ENCODE data around the gene RRAS2.
A peak's percentile ranks its signal among the peaks of the same experiment; 100 is the strongest.
"Not testable (repeated sequence)": the region's sequence is repeated elsewhere in the genome, so short reads cannot be mapped to it uniquely, and the experiment has no call there.

RRAS2 gene

DNA sequence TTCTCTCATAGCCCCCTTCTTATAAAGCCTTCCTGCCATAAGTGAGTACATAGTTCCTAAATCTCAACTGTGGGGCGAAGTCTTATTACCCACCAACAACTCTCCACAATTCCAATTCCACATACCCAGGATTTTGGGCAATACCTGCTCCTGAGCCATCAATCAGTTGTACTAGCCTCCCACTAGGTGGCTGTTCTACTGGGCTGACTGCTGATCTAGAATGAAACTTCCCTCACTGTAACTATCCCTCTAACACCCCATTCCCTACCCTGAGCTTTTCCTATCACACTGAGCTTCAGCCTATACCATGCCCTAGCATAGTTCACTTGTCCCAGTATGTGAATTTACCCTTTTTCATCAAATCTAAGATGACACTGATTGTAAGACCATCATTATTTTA is 52.5 kb downstream of the RRAS2 start:
- DNase-seq (ENCODE audit: low read depth in 2 of 2) = no peak

DNA sequence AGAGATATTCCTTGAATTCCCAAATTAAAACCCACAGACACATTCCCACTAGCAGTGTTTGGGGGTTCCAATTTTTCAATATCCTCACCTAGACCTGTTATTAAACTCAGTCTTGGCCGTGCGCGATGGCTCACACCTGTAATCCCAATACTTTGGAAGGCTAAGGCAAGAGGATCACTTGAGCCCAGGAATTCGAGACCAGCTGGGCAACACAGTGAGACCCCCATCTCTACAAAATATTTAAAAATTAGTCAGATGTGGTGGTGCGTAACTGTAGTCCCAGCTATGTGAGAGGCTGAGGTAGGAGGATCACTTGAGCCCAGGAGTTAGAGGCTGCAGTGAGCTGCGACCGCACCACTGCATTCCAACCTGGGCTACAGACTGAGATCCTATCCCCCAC is 53.3 kb downstream of the RRAS2 start:
- no peak for DNase-seq (ENCODE audit: low read depth in 2 of 2)

DNA sequence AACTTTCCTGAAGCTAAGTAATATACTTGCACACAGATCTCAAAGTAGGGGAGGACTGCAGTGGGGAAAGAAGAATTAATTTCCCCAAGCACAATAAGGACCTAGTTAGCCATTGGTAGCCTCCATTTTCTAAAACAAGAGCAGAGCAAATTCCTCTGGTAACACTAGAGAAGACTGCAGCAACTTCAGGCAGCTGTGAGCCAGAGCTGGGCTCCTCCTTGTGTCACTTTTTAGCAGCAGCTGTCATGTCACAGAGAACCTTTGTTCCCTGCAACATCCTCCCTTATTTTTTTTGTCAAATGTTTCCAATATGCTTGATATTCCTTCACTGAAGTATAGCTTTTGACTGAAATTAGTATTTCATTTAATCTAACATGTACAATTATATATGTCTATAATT is 54.4 kb downstream of the RRAS2 start:
- DNase-seq (ENCODE audit: low read depth in 2 of 2) = no peak

DNA sequence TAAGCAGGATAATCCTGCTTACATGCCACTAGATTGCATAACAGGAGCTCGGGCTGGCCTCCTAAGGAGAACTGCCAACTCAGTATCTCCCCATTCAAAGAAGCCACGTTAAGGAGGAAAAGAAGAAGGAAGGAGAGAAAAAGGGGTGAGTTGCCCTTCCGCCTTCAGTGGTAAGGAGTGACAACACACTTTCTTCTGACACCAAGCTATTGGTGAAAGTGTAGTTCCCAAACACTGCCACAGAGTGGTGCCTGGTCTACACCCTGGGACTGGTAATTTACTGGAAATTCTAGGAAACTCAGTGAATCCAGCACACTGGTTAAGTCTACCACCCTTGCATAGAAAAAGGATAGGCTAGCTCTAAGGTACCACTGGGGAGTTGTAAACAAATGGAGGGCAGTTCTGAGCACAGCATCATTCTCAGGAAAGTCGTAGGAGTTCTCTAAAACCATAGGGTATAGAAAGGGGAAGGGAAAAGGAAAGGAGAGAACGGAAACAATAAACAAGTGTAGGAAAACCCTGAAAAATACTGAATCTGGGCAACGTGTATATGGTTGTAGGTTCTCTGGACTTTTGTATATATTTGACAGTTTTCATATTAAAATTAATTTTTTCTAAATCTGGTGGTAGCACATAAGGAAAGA is 58.2 kb downstream of the RRAS2 start:
- peak; percentile 12 to 13 for DNase-seq (ENCODE audit: low read depth in 2 of 2)

DNA sequence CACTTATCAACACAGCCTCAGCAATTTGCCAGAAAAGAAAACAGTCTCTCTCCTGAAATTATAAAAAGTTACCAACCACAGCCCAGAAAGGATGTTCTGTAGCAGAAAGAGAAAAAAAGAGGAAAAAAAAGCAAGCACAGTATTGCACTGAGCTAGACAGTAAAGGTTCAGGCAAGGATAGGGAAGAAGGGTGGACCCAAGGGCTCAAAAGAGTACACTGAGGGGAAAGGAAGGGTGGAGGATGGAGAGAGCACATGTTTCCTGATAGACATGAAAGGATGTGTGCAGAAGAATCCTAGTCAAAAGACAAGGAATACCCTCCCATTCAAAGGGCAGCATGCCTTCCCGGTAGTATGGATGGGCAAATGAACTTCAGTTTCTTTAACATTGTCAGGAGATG is 59.1 kb downstream of the RRAS2 start:
- no peak for DNase-seq (ENCODE audit: low read depth in 2 of 2)

DNA sequence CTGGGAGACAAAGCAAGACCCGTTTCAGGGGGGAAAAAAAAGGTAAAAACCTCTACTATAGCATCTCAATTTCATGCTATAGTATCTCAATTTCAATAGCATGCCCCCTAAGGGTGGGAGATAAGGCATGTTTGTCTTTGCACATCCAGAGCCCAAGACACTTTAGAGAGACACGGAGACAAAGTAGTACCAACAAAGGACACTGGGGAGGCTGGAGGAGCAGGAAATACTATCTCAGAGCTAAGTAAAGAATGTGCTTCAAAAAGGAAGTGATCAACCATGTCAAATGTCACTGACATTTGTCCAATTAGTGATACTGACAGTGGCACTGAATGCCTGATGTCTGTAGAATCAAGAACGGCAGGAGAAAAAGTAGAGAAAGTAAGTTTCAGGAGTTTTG is 68.6 kb downstream of the RRAS2 start:
- no peak for DNase-seq (ENCODE audit: low read depth in 2 of 2)

DNA sequence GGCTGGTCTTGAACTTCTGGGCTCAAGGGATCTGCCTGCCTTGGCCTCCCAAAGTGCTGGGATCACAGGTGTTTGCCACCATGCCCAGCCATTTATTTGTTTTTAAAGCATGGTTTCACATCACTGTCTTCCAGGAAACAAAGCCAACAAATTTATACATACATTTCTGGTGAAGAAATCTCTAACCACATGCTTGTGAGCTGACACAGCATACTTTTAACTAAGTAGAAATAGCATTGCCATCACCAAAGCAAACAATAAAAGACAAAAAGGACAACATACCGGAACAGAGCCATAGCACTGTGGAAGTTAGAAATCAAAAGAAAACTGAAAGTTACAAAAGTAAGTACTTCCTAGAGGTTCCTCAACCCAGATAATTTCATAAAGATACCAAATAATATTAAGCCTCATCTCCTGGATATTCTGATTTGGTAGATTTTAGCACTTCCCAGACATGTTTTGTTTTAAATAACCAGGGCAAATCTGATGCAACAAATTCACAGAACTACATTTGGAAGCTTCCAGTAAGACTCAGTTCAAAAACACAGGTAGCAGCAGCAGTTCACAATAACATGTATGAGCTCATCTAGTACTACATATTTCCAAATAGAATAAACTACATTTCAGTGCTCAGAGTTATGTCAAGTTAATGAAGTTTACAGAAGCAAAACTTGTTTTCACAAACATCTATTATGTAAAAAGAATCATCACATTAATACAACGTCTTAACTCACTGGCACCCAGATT is 70.6 kb downstream of the RRAS2 start:
- no peak for DNase-seq (ENCODE audit: low read depth in 2 of 2)

DNA sequence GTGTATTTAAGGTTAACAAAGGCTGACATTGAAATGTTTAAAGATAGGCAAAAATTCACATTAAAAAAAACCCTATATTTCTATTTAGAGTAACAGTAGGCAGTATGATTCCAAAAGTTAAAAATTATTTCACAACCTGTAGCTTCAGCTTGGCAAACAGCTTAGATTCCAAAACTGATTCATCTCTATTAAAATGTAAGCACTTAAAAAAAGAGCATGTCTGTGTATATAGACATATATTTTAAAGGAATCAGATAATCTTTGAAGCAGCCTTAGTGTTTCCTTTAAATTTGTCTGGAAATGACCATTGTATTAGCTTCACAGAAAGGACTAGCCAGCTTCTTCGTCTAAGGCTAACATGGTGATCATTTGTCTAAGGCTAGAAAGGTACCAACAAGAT is 80.1 kb downstream of the RRAS2 start:
- not testable (repeated sequence) for DNase-seq (ENCODE audit: low read depth in 2 of 2)

DNA sequence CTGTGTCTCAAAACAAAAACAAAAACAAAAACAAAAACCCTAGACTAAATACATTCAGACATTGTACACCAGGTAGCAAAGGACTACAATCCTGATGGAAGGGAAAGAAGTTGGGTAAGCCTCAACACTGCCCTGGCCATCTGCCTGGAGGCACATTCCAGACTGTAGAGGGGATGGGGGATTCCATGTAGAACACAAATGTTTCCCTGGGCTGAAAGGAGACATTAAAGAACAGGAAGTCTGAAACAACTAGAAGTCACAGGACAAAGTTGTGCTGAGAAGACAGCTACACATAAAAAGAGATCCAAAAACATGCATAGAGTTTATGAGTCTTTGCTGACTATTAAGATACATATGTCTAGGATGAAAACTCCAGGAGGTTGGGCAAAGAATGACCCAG is 83.9 kb downstream of the RRAS2 start:
- no peak for DNase-seq (ENCODE audit: low read depth in 2 of 2)

DNA sequence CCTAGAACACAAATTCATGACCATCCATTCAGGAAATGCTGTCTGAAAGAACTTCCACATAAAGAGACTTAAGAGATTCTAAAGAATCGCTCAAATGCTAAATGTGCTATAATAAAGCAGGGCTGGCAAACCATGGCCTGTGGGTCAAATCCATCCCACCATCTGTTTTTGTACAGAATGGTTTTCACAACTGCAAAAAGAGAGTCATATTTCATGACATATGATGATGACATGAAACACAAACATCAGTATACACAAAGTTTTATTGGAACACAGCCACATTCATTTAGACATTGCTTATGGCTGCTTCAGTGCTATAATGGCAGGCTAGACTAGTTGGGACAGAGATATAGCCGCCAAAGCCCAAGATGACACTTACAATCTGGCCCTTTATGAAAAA is 85.1 kb downstream of the RRAS2 start:
- no peak for DNase-seq (ENCODE audit: low read depth in 2 of 2)

DNA sequence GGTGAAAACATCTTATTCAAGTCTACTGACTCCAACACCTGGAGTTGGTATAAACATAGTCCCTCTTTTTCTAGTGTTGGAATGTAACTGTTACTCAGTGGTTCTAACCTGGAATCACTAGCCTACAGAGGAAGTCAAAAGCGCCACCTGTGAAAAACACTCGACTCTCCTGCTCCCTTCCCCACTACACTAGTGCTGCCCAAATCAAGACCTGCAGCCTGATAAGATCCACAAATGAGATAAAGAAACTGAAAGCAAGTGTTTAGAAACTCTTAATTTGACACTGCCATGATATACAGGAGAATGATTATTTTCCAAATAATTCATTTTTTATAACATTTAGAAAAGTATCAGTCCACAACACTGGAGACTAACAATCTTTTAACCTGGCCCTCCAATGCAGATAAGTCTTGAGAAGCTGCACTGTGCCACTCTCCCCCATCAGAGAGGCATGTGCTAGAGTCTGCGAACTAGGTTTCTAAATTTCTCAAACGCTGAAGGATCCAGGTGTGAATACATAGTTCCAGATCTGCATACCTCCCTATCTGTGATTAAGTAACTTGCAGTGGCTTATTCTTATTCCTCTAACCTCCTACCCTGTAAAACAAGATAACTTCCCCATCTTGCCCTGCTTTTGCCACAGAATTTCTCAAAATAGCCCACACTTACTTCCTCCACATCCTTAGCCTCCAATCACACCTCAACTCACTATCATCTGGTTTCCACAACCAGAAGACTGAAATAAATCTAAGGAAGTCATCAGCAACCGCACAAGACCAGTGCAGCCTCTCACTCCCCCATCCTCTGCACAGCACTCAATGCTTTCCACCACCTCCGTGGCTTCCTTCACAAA is 88.1 kb downstream of the RRAS2 start:
- no peak for DNase-seq (ENCODE audit: low read depth in 2 of 2)

DNA sequence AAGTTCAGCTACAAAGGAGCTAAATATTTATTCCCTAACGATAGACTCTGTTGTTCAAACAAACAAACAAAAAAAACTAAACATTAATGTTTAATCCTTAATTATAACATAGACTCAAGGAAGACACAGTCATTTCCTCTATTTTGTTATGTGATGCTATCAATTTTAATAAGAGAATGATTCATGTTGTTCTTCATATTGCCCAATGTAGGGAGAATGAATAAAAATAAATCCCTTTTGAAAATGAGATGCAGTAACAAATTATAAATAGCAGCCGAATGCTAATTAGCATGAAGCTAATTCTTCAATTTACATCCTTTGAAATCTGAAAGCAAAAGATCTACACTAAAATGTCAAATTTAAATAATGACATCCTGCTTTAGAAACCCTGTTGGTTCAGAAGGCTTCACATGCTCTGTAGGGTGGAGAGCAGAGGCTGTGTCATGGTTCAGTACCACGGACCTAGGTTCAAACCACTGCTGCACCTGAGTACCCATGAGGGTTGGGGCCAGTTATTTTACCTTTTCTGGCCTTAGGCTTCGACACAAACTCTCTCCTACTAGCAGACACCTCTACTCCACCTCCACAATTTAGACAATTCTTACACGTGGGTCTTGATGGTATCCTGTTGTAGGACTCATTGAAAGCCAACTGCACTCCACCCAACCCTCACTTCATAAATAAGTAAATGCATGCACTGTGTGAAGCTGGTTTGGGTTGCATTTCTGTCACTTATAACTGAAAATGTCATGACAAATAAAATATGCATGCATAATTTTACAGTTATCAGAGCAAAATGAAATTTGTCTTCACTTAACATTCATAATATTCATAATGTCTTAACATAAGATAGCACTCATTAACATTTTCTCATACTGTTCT is 89.0 kb downstream of the RRAS2 start:
- no peak for DNase-seq (ENCODE audit: low read depth in 2 of 2)

DNA sequence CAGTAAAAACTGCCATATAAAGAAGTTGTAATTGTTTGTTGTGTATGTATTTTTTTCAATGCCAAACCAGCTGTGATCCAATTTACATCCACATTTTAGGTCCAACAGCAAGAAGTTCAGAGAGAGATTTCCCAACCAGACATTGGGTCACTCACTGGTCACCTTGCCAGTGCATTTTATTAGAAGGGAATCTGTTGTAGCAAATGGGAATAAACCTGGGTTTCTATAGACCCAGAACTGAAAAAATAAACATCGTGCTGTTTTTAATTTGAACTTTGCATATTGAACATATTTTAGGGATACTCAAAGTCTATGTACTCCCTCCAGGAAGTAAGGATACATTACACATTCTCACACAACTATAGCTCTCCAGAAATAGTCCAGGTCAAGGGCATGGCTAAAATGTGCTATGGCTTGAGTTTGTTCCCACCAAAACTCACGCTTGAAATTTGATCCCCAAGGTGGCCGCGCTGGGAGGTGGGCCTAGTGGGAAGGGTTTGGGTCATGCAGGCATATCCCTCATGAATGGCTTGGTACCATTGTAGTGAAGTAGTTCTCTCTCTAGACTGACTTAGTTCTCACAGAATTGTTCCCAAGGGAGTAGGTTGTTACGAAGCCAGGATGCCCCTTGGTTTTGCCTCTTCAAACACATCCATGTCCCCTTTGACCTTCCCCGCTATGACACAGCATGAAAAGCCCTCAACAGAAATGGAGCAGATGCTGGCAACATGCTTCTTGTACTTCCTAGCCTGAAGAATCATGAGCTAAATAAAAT is 90.9 kb downstream of the RRAS2 start:
- DNase-seq (ENCODE audit: low read depth in 2 of 2) = no peak

DNA sequence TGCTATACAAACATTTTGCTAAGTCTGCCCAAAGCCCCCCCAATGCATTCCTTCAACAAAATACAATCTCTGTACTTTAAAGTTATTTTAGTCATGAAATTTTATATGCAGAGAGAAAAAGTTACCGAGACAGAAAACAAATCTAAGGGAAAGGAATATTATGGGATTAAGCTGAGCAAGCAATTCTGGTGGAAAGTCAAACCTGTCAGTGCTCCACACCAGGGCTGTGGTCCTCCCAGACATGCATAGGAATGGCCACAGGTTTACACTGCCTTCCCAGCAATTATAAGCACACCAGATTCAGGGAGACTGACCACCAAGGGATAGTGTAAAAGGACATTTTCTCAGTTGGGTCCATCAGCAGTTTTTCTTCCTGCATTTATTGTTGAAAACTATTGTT is 92.4 kb downstream of the RRAS2 start:
- no peak for DNase-seq (ENCODE audit: low read depth in 2 of 2)

DNA sequence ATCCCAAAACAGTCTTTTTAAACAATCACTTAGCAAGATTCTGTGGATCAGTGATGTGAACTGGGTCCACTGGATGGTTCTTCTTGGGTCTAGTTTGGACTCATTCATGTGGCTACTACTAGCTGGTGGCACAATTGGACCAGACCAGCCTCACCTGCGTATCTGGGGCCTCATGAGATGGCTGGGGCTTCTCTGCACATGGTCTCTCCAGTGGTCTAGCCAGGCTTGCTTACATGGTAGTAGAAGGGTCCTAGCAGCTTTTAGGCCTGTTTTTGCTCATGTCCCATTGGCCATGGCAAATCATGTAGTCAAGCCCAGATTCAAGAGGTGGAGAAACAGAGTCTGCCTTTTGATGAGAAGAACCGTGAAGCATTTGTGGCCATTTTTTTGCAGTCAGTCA is 94.0 kb downstream of the RRAS2 start:
- no peak for DNase-seq (ENCODE audit: low read depth in 2 of 2)

DNA sequence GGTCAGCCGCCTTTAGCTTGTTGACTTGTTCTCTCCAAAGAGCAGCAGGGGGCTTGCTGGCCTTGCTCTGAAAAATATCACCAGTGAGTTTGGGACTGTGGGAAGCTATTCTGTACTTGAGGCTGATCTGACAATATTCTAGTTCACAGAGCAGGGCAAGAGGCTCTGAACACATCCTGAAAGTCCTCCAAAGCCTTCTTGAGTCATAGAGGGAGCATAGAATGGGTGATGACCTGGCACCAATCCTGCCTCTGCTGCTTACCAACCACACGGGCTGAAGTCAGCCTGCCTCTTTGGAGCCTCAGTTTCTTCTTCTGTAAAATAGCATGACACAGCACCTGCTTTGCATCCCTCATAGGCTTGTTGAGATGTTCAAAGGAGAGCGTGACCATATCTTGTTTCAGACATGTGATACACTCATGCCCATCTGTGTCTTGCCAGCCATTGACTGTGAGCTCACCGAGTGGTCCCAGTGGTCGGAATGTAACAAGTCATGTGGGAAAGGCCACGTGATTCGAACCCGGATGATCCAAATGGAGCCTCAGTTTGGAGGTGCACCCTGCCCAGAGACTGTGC is 96.6 kb downstream of the RRAS2 start:
- DNase-seq (ENCODE audit: low read depth in 2 of 2) = no peak

DNA sequence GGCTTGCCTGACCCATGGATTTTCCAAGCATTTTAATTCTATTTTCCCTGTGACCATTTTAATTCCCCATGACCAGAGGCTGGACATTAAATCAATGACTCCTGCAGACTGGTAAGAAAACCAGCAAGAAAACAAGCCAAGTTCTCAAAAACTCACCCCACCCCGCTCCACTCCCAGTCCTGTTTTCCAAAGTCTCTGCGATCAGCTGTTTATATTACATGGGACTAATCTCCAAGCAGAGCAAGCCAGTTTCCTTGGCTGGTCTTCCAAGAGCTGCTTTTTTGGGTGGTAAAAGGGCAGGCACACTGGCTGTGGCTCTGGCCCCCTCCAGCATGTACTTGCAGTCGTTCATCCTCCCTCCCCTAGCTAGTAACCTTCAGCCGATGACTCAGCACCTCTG is 97.9 kb downstream of the RRAS2 start:
- DNase-seq (ENCODE audit: low read depth in 2 of 2) = no peak

DNA sequence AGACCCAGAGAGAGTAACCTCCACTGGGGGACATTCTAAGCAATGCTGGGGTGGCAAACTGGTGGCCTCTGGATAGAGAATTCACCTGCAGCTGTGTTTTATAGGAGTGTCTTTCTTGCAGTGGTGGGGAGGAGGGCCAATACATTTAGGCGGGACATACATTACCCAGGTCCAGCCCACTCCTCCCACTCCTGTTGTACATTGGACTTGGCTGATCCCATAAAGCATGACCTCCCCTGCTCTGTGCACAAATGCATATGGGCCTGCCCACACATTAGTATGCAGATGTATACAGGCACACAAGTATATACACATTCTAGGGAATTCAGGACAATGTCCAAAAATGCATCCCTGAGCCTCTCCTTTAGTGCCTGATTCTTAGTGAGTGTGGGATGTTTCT is 99.1 kb downstream of the RRAS2 start:
- DNase-seq (ENCODE audit: low read depth in 2 of 2) = no peak

DNA sequence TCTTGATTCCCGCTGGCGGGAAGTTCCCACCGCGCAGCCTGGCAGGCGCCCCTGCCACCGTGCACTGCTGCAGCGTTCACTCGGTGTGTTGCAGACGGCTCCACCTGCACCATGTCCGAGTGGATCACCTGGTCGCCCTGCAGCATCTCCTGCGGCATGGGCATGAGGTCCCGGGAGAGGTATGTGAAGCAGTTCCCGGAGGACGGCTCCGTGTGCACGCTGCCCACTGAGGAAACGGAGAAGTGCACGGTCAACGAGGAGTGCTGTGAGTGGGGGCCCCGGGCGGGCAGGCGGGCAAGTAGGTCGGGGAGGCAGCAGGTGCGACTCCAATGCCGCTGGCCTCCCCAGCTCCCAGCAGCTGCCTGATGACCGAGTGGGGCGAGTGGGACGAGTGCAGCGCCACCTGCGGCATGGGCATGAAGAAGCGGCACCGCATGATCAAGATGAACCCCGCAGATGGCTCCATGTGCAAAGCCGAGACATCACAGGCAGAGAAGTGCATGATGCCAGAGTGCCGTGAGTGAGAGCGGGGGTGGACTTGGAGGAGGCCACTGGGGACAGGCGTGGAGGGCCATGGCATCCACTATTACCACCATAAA is 99.7 kb downstream of the RRAS2 start:
- DNase-seq (ENCODE audit: low read depth in 2 of 2) = no peak

DNA sequence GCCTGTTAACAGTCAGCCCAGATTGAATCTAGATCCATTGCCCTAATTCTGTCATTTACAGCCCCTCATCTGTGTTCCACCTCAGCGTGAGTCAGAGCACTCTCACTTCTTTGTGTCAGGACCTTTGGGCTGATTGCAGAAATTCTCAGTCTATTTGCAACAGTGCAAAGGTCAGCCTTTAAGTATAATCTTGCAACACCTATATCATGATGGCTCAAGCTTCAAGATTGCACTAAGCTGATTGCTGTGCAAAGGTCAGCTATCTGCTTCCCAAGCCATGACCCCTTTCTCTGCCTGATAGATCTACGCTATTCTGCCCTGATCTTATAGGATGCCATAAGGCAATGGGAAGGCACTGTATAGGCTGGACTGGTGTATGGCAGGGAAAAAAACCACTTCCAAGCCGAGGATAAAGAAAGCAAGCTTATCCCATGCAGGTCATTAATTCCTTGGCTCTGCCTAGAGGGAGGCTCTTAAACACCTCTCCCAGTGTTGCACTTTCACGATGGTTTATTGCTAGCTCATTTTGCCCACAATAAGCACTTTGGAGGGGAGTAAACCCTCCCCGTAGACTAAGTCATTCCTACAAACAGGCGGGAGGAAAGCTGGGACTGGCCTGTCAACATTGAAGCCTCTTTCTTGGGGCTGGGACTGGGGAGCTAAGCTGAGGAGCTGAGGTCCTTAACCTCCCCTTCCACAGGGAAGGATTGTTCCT is 100.6 kb downstream of the RRAS2 start:
- no peak for DNase-seq (ENCODE audit: low read depth in 2 of 2)
